Left renal pelvis (tissue), 4 donors: ENCODE data around the gene TRERF1. TPM values are rescaled to one million over a fixed set of nuclear protein-coding genes. Genes with fewer than 3 reads are reported as not detected.

Experiments used
- DNase-seq, 4 donors: peaks; one replicate each; pipeline ENCODE4 v3.0.0-alpha.2; 2013; ENCODE audit warnings: low read depth in 4 of 4, low spot score in 3 of 4
- polyA plus RNA-seq, 4 donors: library from polyadenylated mRNA; unstranded; fragments of 120-200 nt; gene quantifications; one replicate each; pipeline ENCODE4 v1.2.1, GENCODE V29; 2013; ENCODE audit not compliant: insufficient read length in 4 of 4

Gene TRERF1
- polyA plus RNA-seq, 4 donors = 13.0 to 18.6 (median 16.5) TPM

DNA sequence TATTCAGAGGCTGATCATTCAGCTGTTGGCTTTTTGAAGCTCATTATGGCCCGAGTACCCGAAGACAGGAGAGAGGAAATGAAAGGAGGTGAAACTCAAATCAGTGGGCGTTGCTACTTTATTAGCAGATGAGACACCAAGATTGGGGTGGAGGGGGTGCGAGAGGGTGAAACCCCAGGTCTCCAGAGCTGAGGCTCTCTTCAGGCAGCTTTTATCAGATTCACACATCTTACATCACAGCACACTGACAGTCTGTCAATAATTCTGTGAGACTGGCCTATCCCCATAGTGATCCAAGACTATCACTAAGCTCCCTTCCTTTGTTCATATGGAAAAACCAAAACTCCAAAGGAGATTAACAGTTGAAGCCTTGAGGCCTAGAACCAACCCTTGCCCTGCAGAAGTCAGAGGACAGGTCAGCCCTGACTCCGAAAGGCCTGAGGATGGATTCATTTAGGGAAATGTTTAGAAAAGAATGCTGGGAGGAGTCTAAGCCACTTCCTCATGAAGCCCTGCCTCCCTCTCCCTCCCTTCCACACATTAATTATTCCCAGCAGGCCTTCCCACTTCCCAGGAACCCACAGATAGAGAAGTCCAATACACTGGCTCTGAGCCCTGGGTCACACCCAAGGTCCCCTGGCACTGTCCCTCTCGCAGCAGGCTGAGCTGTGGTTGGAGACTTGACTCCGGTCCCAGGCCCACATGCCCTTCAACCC lies 23.2 kb downstream of the TRERF1 start:
- DNase-seq = no peak

DNA sequence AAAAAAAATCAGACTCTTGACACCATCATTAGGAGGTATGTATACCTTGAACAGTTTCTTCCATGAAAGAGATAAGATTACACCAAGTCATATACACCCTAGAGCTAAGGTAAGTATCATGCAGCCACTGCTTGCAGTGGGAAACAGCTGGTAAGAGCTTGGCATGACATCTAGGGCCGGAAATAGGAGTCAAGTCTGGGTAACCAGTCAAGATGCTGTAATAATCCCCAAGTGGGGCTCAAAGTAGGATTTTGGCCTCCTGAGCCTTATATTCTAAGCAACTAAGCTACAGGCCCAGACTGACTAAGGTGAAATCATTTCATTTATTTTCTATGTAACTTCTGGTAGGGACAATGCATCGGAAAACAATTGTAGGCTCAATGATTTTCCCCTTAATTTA lies 23.9 kb downstream of the TRERF1 start:
- DNase-seq = no peak

- DNase-seq = no peak
Observed at GRCh38 chr6:42426191-42426590, 25.5 kb downstream of the TRERF1 start.

DNA sequence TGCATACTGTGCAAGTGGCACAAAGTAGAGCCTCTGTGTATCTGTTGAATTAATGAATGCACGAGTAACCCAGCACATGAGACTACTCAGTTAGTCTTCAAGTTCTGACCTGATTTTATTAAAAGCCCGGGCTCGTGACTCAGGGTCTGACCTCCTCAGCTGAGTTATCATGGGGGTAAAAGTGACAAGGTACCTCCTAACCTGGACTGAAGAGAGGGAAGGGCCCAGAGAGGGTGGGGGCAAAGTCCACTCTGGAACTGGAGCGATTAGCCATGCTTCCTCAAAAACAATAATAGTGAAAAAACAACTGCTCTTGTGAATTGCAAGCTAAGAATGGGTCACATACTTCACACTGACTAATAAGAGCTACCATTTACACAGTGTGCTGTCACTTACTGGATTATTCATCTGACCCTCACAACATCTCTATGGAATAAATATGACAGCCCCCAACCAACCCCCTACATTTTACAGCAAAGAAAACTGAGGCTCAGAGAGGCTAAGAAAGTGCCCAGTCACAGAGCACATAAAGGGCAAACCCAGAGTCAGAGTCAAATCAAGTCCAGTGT lies 26.7 kb downstream of the TRERF1 start:
- DNase-seq = no peak

GRCh38 chr6:42423244-42423643 lies 28.5 kb downstream of the TRERF1 start:
- no peak for DNase-seq

DNA sequence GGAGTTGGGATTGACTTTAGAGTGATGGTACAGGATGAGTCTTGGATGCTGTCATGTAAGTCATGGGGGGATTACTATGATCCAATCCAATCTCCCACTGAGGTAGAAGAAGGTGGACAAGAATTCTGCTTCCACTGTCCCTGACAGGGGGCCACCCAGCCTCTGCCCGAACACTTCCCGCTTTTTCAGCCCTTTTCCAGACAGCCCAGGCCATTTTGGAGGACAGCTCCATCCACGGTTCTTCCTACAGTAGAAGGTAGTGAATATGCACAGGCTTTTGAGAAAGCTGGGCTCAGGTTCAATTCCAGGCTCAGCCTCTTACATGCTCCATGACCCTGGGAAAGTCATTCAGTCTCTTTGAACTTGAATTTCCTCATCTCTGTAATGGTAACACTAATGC lies 31.0 kb downstream of the TRERF1 start:
- no peak for DNase-seq

DNA sequence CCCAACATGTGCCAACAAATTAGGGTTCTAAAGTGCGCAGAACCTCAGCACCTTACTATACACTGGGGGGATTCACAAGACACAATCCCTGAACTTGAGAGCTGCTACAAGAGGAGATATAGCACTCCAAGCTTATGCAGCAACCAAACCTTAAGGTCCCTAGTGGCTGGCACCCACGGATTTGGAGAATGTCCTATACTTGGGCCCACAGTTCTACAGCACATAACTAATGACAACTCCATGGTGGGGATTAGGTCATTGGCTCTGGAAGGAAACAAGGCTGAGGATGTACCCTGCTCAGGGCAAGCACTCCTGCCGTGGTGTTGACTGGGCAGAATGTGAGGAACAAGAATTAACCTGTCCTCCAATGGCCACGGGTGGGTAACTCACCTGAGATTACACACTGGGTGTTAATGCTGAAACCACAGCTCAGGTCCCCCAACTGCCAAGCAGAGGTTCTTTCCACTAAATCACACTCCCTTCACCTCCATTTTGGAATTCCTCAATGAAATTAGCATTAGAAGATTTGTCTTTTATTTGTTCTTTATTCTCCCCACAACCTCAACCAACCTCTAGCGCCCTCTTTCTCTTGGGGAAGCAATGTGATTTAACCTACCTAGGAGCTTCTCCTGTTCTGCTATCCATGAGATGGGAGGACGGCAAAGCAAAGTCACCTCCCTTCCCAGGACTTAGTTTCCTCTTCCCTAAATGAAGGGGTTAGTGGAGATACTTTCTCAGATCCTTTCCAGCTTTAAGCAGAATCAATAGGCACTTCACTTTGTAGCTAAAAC lies 32.0 kb downstream of the TRERF1 start:
- DNase-seq = no peak

- no peak for DNase-seq
Observed at GRCh38 chr6:42418724-42419123, 33.0 kb downstream of the TRERF1 start.

GRCh38 chr6:42417641-42418112 lies 34.0 kb downstream of the TRERF1 start:
- no peak for DNase-seq

GRCh38 chr6:42411406-42411805 lies 40.3 kb downstream of the TRERF1 start:
- DNase-seq = no peak

- no peak for DNase-seq
Observed at GRCh38 chr6:42410861-42411260, 40.9 kb downstream of the TRERF1 start.

DNA sequence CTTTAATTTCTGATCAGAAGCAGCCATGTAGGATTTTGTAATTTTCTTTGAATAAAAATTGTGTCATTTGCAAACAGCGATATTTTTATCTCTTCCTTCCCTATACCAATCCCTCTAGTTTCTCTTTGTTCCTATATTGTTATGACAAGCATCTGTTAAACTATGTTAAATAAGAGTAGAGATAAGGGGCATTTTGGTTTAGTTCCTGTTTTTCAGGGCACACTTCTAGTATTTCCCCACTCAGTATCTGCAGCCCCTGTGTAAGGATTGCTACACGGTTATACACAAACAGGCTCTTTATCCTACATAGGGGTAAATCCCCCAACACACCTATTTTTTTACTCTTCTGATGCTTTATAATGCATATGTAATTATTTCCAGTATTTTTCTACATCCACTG lies 42.1 kb downstream of the TRERF1 start:
- DNase-seq = no peak

DNA sequence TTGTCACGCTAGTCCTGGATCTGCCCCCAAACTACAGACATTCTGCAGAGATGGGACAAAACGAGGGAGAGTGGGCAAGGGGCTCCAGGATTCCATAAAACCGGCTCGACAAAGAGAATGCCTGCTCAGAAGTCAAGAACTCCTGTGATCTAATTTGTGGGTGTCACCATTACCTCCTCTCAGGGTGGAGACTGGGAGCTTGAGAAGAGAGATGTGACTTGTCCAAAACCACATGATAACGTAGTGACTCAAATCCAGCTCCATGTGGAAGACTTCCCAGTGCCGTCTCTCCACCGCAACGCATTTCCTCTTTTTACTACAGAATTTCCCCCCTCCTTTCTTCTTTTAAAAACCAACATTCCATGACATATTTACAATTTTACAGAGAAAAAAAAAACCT lies 44.3 kb downstream of the TRERF1 start:
- no peak for DNase-seq

- DNase-seq = no peak
Observed at GRCh38 chr6:42406306-42407280, 45.1 kb downstream of the TRERF1 start.

DNA sequence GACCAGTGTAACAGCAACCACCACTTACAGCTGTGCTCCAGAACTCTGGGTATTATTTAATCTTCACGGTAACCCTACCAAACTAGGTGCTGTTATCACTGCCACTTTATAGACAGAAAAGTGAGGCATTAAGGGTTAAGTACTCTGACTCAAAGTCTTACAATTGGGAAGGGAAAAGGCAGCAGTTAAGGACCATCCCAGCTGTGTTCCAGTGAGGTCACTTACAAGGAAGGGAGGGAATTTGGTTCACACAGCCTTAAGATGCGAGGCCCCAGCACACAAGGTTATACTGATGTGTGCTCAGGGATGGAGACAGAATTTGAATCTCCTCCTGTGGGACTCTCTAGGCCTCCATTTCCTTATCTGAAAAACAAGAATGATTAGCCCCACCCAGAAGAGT lies 46.7 kb downstream of the TRERF1 start:
- DNase-seq = no peak

DNA sequence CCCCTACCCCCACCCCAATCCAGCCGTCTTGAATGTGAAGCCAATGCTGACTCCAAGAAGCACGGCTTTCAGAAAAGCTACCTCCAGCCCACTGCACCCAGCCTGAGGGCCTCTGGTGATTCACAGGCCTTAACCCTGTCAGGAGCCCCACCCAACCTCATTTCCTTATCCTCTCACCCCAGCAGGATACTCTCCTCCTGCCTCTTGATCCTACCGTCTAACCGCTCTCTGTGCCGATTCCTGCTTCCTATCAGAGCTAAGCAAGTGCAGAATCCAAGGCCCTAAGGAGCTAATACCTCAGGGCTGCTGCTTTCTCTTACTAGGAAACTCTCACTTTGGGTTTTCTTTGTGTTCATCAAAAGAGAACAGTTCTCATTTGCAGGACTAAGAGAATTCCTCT lies 47.2 kb downstream of the TRERF1 start:
- DNase-seq = no peak

GRCh38 chr6:42403831-42404230 lies 47.9 kb downstream of the TRERF1 start:
- no peak for DNase-seq

- DNase-seq = no peak
Observed at GRCh38 chr6:42403421-42403820, 48.3 kb downstream of the TRERF1 start.

- no peak for DNase-seq
Observed at GRCh38 chr6:42402184-42402583, 49.5 kb downstream of the TRERF1 start.

GRCh38 chr6:42401613-42401951 lies 50.1 kb downstream of the TRERF1 start:
- DNase-seq = no peak
